GM12878 (cell line): ENCODE results near the gene GPR39. TPM values are rescaled to one million over a fixed set of nuclear protein-coding genes. Genes with fewer than 3 reads are reported as not detected.

ENCODE experiments used
- ATAC-seq: fragments of 200-7000 bp; cut with Tn5 transposase; 3 replicates; pipeline ENCODE4 v1.9.1; 2020; ENCODE audit warnings: mild to moderate bottlenecking, moderate library complexity
- BruUV-seq: library from RNA; stranded (reverse); fragments of 400-500 nt; replicated peaks from 2 replicates; lab custom pipeline; 2021; lab: Mats Ljungman, UMichigan
- CTCF ChIA-PET: fragments of 300-600 bp; sonication (Branson Sonifier 250); formaldehyde crosslinking; extraction: SDS; loops from one replicate; lab custom pipeline; 2021; ENCODE audit warnings: inconsistent platforms; lab: Yijun Ruan, JAX
- POLR2A ChIA-PET: fragments of 350-600 bp; formaldehyde crosslinking; extraction: SDS; loops from one replicate; lab custom pipeline; 2021; ENCODE audit warnings: inconsistent platforms; lab: Charles Lee
- RAD21 ChIA-PET: fragments of 300-600 bp; sonication (Branson Sonifier 250); formaldehyde crosslinking; loops from one replicate; lab custom pipeline; 2023; ENCODE audit warnings: antibody characterized with exemption; ENCODE audit not compliant: unreplicated experiment; lab: Charles Lee
- SMC1A ChIA-PET: fragments of 300-600 bp; sonication (Branson Sonifier 250); formaldehyde crosslinking; loops from one replicate; lab custom pipeline; 2023; ENCODE audit not compliant: unreplicated experiment, uncharacterized antibody; lab: Charles Lee
- DNase-seq: peaks from one replicate; pipeline ENCODE4 v3.0.0-alpha.2; 2011; ENCODE audit warnings: low read depth, low spot score
- FAIRE-seq: peaks from 3 replicates; lab custom pipeline; 2011; peaks lifted over from hg19 to GRCh38; lab: Jason Lieb, UNC
- H2AFZ ChIP-seq: 2 replicates; pipeline ENCODE4 v1.6.0; 2011; ENCODE audit warnings: low read depth, low read length, control low read depth; ENCODE audit not compliant: control insufficient read depth
- H3K27ac ChIP-seq: 2 replicates; pipeline ENCODE4 v1.5.1; 2011; ENCODE audit warnings: control low read depth; ENCODE audit not compliant: control insufficient read depth, insufficient read depth
- H3K27me3 ChIP-seq, 2 experiments: replicated peaks in 1 of 2; 2 replicates each; pipeline versions ENCODE4 v1.6.0 to v1.6.1; 2011; ENCODE audit warnings: low read length in 1 of 2; ENCODE audit not compliant: control insufficient read depth in 2 of 2, insufficient read depth in 2 of 2
- H3K36me3 ChIP-seq, 2 experiments: 2 replicates each; pipeline ENCODE4 v1.5.1; 2011; ENCODE audit warnings: low read length in 1 of 2; ENCODE audit not compliant: control insufficient read depth in 2 of 2, insufficient read depth in 2 of 2
- H3K4me1 ChIP-seq: 2 replicates; pipeline ENCODE4 v1.6.1; 2011; ENCODE audit warnings: mild to moderate bottlenecking, low read length, moderate library complexity, mixed read lengths; ENCODE audit not compliant: control insufficient read depth, insufficient read depth
- H3K4me2 ChIP-seq: 2 replicates; pipeline ENCODE4 v1.6.0; 2011; ENCODE audit warnings: control low read depth; ENCODE audit not compliant: control insufficient read depth, insufficient read depth
- H3K4me3 ChIP-seq: fragments of 200-600 bp; sonication (generic); 2 replicates; pipeline ENCODE4 v1.5.1; 2016
- H3K79me2 ChIP-seq: 2 replicates; pipeline ENCODE4 v1.6.0; 2011; ENCODE audit warnings: low read length; ENCODE audit not compliant: control insufficient read depth, insufficient read depth
- H3K9ac ChIP-seq: 2 replicates; pipeline ENCODE4 v1.8.0; 2011; ENCODE audit warnings: low read length, control low read depth, mixed read lengths; ENCODE audit not compliant: control insufficient read depth, insufficient read depth
- H3K9me3 ChIP-seq: replicated peaks from 3 replicates; pipeline ENCODE4 v1.5.1; 2011; ENCODE audit warnings: mild to moderate bottlenecking, low read length; ENCODE audit not compliant: control insufficient read depth, insufficient read depth
- H4K20me1 ChIP-seq: 2 replicates; pipeline ENCODE4 v1.6.0; 2011; ENCODE audit not compliant: control insufficient read depth, insufficient read depth
- CEBPB ChIP-seq, 2 experiments: fragments of 150-350 bp in 1 of 2; IDR thresholded peaks; 2 replicates each; pipeline ENCODE4 v1.6.1; 2012 to 2014; ENCODE audit warnings: low read depth in 2 of 2, low read length in 2 of 2, borderline replicate concordance in 1 of 2, inconsistent platforms in 1 of 2
- EED ChIP-seq: sonication (generic); IDR thresholded peaks from 2 replicates; pipeline ENCODE4 v1.6.1; 2016; ENCODE audit warnings: antibody characterized with exemption, low read depth
- SMC3 ChIP-seq: IDR thresholded peaks from 2 replicates; pipeline ENCODE4 v1.6.1; 2011; ENCODE audit warnings: low read length, improper control_type of control experiment, borderline replicate concordance
- TAF1 ChIP-seq: IDR thresholded peaks from 2 replicates; pipeline ENCODE4 v1.6.1; 2011; ENCODE audit warnings: mild to moderate bottlenecking, low read depth, low read length, borderline replicate concordance
- WGBS: methylation state at CpG from one replicate; pipeline ENCODE4 v1.1.6; 2016; ENCODE audit warnings: low lambda C conversion rate; ENCODE audit not compliant: insufficient replicate concordance, insufficient coverage; ENCODE audit errors: missing lambda C conversion rate; 5-methylcytosine and 5-hydroxymethylcytosine counted together
- in situ Hi-C: fragments of 300-500 bp; cut with MboI; formaldehyde crosslinking; loops from 9 replicates; pipeline ENCODE4 v1.14.3; 2018; ENCODE audit warnings: mixed read lengths
- intact Hi-C: fragments of 100-400 bp; cut with micrococcal nuclease; formaldehyde crosslinking; loops from one replicate; pipeline ENCODE4 v1.14.2; 2022; ENCODE audit not compliant: unreplicated experiment
- polyA plus RNA-seq, 11 experiments: library from polyadenylated mRNA; depleted of rRNA in 4 of 11; unstranded in 6 of 11; stranded (reverse) in 5 of 11; fragments of >200 nt; fragmentation: Nextera tagmentation in 4 of 11; fragmentation: Illumina TruSeq in 1 of 11; extraction: Ambion mirVana in 4 of 11; extraction: Trizol in 1 of 11; gene quantifications; 1 replicate in 1 of 11; 2 replicates in 10 of 11; pipeline versions ENCODE4 v1.2.1 to v1.2.3, GENCODE V29; 2011 to 2016; ENCODE audit warnings: inconsistent platforms in 2 of 11, missing spikeins in 2 of 11, low read depth in 1 of 11
- total RNA-seq, 4 experiments: library from RNA; depleted of rRNA in 3 of 4; stranded (reverse); fragments of >200 nt in 3 of 4; fragmentation: Illumina TruSeq in 1 of 4; extraction: Trizol in 1 of 4; gene quantifications; 2 replicates each; pipeline versions ENCODE4 v1.2.1 to v1.2.3, GENCODE V29; 2013 to 2021
- TF ChIP-seq, protein P1 (sequence below): fragments of 150-350 bp; IDR thresholded peaks from 2 replicates; pipeline ENCODE4 v1.6.1; 2016; ENCODE audit warnings: low read depth, low read length
- TF ChIP-seq, protein P2 (sequence below): fragments of 450-650 bp; conservative IDR thresholded peaks from 2 replicates; pipeline ENCODE4 v1.6.1; 2017; ENCODE audit warnings: mild to moderate bottlenecking, moderate library complexity
- TF ChIP-seq, protein P3 (sequence below): fragments of 450-650 bp; IDR thresholded peaks from 2 replicates; pipeline ENCODE4 v1.6.1; 2017; ENCODE audit warnings: antibody characterized with exemption, mild to moderate bottlenecking, moderate library complexity

GPR39 gene
- total and polyA plus RNA-seq, 10 of the 15 experiments (the other 5 are each of a cell fraction or from before 2014, with no cell fraction given): 0.05 to 0.23 TPM; not detected in 8

DNA sequence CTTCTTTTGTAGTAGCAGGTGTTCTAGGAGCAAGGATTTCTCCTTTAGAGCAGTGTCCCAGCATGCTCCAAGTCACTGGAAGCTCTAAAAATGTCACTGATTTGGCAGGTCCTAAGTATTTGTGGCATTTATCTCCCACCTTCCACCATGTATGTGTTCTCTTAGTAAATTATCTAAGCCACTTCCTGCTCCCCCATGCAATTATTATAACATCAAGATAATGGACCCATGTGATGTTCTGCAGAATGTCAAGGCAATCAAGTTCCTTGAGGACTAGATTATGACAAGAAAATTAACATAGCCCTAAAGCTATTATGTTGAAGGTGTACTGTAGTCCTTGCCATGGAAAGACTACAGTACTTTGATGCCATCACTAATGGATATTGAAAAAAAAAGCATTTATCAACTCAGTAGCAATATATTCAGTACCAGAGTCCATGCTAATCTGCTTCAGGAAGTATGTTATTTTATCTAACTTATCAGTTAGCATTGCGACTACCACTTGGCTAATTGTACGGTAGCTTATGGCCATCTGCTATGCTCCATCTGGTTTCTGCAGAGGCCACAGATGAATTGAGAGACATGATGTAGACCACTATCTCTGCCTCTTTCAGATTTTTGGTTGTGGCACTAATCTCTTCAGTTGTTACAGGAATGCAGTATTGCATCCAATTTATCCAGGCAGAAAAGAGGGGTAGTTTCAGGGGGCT, 56.7 kb downstream of the GPR39 start:
- CTCF ChIA-PET: no interaction called here
- H3K4me3 ChIP-seq: no peak overlapping the region

More for the DNA sequence above, 56.7 kb downstream of the GPR39 start:
- POLR2A ChIA-PET: no interaction called here
- Histone ChIP-seq H3K27me3 (no peaks in the 10 kb centered on the region), H3K4me1 (no peaks in the 10 kb centered on the region), H3K27ac (no peak overlapping the region), H3K4me2 (no peak overlapping the region), H3K36me3 (no peaks in the 10 kb centered on the region), H4K20me1 (no peaks in the 10 kb centered on the region), H2AFZ (no peak overlapping the region), H3K9me3 (no peaks in the 10 kb centered on the region; the same call in 2 of the 3 replicates), H3K9ac (no peak overlapping the region), H3K79me2 (no peaks in the 10 kb centered on the region)
- WGBS: 100% methylated on average over 2 of the region's 2 CpGs
- intact Hi-C loops: no loop called here
- RAD21 ChIA-PET: no interaction called here
- no peak for DNase-seq
- SMC1A ChIA-PET: no interaction called here
- ATAC-seq: no peak
- FAIRE-seq: no peak
- in situ Hi-C loops: no loop called here
- TF ChIP-seq, protein P1, sequence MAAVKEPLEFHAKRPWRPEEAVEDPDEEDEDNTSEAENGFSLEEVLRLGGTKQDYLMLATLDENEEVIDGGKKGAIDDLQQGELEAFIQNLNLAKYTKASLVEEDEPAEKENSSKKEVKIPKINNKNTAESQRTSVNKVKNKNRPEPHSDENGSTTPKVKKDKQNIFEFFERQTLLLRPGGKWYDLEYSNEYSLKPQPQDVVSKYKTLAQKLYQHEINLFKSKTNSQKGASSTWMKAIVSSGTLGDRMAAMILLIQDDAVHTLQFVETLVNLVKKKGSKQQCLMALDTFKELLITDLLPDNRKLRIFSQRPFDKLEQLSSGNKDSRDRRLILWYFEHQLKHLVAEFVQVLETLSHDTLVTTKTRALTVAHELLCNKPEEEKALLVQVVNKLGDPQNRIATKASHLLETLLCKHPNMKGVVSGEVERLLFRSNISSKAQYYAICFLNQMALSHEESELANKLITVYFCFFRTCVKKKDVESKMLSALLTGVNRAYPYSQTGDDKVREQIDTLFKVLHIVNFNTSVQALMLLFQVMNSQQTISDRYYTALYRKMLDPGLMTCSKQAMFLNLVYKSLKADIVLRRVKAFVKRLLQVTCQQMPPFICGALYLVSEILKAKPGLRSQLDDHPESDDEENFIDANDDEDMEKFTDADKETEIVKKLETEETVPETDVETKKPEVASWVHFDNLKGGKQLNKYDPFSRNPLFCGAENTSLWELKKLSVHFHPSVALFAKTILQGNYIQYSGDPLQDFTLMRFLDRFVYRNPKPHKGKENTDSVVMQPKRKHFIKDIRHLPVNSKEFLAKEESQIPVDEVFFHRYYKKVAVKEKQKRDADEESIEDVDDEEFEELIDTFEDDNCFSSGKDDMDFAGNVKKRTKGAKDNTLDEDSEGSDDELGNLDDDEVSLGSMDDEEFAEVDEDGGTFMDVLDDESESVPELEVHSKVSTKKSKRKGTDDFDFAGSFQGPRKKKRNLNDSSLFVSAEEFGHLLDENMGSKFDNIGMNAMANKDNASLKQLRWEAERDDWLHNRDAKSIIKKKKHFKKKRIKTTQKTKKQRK: no peak
- TF ChIP-seq CEBPB (IDR thresholded peaks at IDR 0.05; ENCODE audit: borderline replicate concordance in 1 of 2, low read depth in 2 of 2, low read length in 2 of 2): no peak
- TF ChIP-seq SMC3: no peak
- no peak for TF ChIP-seq EED
- TF ChIP-seq, protein P2, sequence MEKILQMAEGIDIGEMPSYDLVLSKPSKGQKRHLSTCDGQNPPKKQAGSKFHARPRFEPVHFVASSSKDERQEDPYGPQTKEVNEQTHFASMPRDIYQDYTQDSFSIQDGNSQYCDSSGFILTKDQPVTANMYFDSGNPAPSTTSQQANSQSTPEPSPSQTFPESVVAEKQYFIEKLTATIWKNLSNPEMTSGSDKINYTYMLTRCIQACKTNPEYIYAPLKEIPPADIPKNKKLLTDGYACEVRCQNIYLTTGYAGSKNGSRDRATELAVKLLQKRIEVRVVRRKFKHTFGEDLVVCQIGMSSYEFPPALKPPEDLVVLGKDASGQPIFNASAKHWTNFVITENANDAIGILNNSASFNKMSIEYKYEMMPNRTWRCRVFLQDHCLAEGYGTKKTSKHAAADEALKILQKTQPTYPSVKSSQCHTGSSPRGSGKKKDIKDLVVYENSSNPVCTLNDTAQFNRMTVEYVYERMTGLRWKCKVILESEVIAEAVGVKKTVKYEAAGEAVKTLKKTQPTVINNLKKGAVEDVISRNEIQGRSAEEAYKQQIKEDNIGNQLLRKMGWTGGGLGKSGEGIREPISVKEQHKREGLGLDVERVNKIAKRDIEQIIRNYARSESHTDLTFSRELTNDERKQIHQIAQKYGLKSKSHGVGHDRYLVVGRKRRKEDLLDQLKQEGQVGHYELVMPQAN: no peak
- TF ChIP-seq, protein P3, sequence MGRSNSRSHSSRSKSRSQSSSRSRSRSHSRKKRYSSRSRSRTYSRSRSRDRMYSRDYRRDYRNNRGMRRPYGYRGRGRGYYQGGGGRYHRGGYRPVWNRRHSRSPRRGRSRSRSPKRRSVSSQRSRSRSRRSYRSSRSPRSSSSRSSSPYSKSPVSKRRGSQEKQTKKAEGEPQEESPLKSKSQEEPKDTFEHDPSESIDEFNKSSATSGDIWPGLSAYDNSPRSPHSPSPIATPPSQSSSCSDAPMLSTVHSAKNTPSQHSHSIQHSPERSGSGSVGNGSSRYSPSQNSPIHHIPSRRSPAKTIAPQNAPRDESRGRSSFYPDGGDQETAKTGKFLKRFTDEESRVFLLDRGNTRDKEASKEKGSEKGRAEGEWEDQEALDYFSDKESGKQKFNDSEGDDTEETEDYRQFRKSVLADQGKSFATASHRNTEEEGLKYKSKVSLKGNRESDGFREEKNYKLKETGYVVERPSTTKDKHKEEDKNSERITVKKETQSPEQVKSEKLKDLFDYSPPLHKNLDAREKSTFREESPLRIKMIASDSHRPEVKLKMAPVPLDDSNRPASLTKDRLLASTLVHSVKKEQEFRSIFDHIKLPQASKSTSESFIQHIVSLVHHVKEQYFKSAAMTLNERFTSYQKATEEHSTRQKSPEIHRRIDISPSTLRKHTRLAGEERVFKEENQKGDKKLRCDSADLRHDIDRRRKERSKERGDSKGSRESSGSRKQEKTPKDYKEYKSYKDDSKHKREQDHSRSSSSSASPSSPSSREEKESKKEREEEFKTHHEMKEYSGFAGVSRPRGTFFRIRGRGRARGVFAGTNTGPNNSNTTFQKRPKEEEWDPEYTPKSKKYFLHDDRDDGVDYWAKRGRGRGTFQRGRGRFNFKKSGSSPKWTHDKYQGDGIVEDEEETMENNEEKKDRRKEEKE: no peak
- no peak for TF ChIP-seq TAF1
- BruUV-seq: no TSS peak
